H9 (cell line): ENCODE data around the gene KLHDC1. TPM values are rescaled to one million over a fixed set of nuclear protein-coding genes. Genes with fewer than 3 reads are reported as not detected.

Source experiments
- DNase-seq: peaks from one replicate; pipeline ENCODE4 v3.0.0-alpha.2; 2017
- H2AFZ ChIP-seq: one replicate; pipeline ENCODE4 v1.6.1; 2013; ENCODE audit warnings: mild to moderate bottlenecking, low read length, control low read depth, moderate library complexity
- H2AK5ac ChIP-seq: 2 replicates; pipeline ENCODE4 v1.6.1; 2013; ENCODE audit warnings: low read length, control low read depth, mixed read lengths; ENCODE audit not compliant: insufficient read length
- H2BK120ac ChIP-seq: one replicate; pipeline ENCODE4 v1.6.1; 2013; ENCODE audit warnings: low read depth, mild to moderate bottlenecking, low read length, control low read depth, inconsistent platforms; ENCODE audit not compliant: poor library complexity, severe bottlenecking
- H2BK12ac ChIP-seq: 2 replicates; pipeline ENCODE4 v1.6.1; 2013; ENCODE audit warnings: low read length, control low read depth, mixed read lengths, low read depth; ENCODE audit not compliant: insufficient read length
- H2BK15ac ChIP-seq: 2 replicates; pipeline ENCODE4 v1.6.1; 2013; ENCODE audit warnings: low read depth, low read length, control low read depth
- H2BK20ac ChIP-seq: one replicate; pipeline ENCODE4 v1.6.1; 2013; ENCODE audit warnings: low read depth, mild to moderate bottlenecking, low read length, control low read depth, inconsistent platforms; ENCODE audit not compliant: poor library complexity, severe bottlenecking
- H2BK5ac ChIP-seq: 2 replicates; pipeline ENCODE4 v1.6.1; 2013; ENCODE audit warnings: low read length, control low read depth, mixed read lengths; ENCODE audit not compliant: insufficient read length
- H3K14ac ChIP-seq: 2 replicates; pipeline ENCODE4 v1.6.1; 2013; ENCODE audit warnings: low read length, control low read depth; ENCODE audit not compliant: insufficient read depth
- H3K18ac ChIP-seq: 2 replicates; pipeline ENCODE4 v1.6.1; 2013; ENCODE audit warnings: low read depth, mild to moderate bottlenecking, mixed read lengths, low read length, control low read depth; ENCODE audit not compliant: insufficient read length
- H3K23ac ChIP-seq: 2 replicates; pipeline ENCODE4 v1.6.1; 2013; ENCODE audit warnings: low read length, control low read depth, mixed read lengths, low read depth; ENCODE audit not compliant: insufficient read length
- H3K23me2 ChIP-seq: 2 replicates; pipeline ENCODE4 v1.6.1; 2013; ENCODE audit warnings: low read depth, mild to moderate bottlenecking, mixed read lengths, low read length, control low read depth; ENCODE audit not compliant: insufficient read length, poor library complexity, severe bottlenecking
- H3K27ac ChIP-seq: 2 replicates; pipeline ENCODE4 v1.5.1; 2013; ENCODE audit warnings: low read length, control low read depth, mixed read lengths, low read depth; ENCODE audit not compliant: insufficient read length
- H3K27me3 ChIP-seq: 2 replicates; pipeline ENCODE4 v1.6.1; 2013; ENCODE audit warnings: low read length, control low read depth, inconsistent platforms; ENCODE audit not compliant: insufficient read depth
- H3K4ac ChIP-seq: 2 replicates; pipeline ENCODE4 v1.6.1; 2013; ENCODE audit warnings: low read depth, mild to moderate bottlenecking, control low read depth, inconsistent platforms, low read length, moderate library complexity
- H3K4me1 ChIP-seq: 2 replicates; pipeline ENCODE4 v1.6.1; 2013; ENCODE audit warnings: low read length, control low read depth, inconsistent platforms; ENCODE audit not compliant: insufficient read depth
- H3K4me2 ChIP-seq: 2 replicates; pipeline ENCODE4 v1.6.1; 2013; ENCODE audit warnings: low read length, control low read depth, mixed read lengths; ENCODE audit not compliant: insufficient read length, insufficient read depth
- H3K56ac ChIP-seq: 2 replicates; pipeline ENCODE4 v1.6.1; 2013; ENCODE audit warnings: low read depth, mild to moderate bottlenecking, mixed read lengths, low read length, control low read depth; ENCODE audit not compliant: insufficient read length
- H3K79me1 ChIP-seq: 2 replicates; pipeline ENCODE4 v1.6.1; 2013; ENCODE audit warnings: low read depth, mild to moderate bottlenecking, moderate library complexity, low read length, control low read depth, inconsistent platforms; ENCODE audit not compliant: insufficient read depth, poor library complexity, severe bottlenecking
- H3K79me2 ChIP-seq: 2 replicates; pipeline ENCODE4 v1.6.1; 2013; ENCODE audit warnings: low read length, control low read depth, inconsistent platforms; ENCODE audit not compliant: insufficient read depth
- H3K9ac ChIP-seq: 2 replicates; pipeline ENCODE4 v1.6.1; 2013; ENCODE audit warnings: low read length, control low read depth, mixed read lengths; ENCODE audit not compliant: insufficient read length; ENCODE audit errors: extremely low read depth
- H3K9me3 ChIP-seq: one replicate; pipeline ENCODE4 v1.6.1; 2013; ENCODE audit warnings: low read depth, low read length, inconsistent platforms; ENCODE audit not compliant: control insufficient read depth
- H3T11ph ChIP-seq: one replicate; pipeline ENCODE4 v1.6.1; 2013; ENCODE audit warnings: mild to moderate bottlenecking, low read length, control low read depth, inconsistent platforms
- H4K20me1 ChIP-seq: one replicate; pipeline ENCODE4 v1.6.1; 2013; ENCODE audit not compliant: control insufficient read depth, insufficient read length, insufficient read depth
- H4K5ac ChIP-seq: 2 replicates; pipeline ENCODE4 v1.6.1; 2013; ENCODE audit warnings: low read depth, mild to moderate bottlenecking, mixed read lengths, low read length, control low read depth; ENCODE audit not compliant: insufficient read length
- H4K8ac ChIP-seq: replicated peaks from 2 replicates; pipeline ENCODE4 v1.6.1; 2013; ENCODE audit warnings: low read length, control low read depth, mixed read lengths, low read depth; ENCODE audit not compliant: insufficient read length
- H4K91ac ChIP-seq: 2 replicates; pipeline ENCODE4 v1.6.1; 2013; ENCODE audit warnings: low read depth, mild to moderate bottlenecking, moderate library complexity, mixed read lengths, low read length, control low read depth; ENCODE audit not compliant: insufficient read length
- H3K27ac Mint-ChIP-seq, 3 experiments: 2 replicates in 2 of 3; 3 replicates in 1 of 3; pipeline ENCODE4 v1.8.0; 2020 to 2021; ENCODE audit warnings: mixed read lengths in 3 of 3, mild to moderate bottlenecking in 1 of 3, moderate library complexity in 1 of 3
- H3K27me3 Mint-ChIP-seq: 2 replicates; pipeline ENCODE4 v1.8.0; 2021; ENCODE audit warnings: low read depth, mild to moderate bottlenecking, moderate library complexity, mixed read lengths
- H3K36me3 Mint-ChIP-seq, 3 experiments: 2 replicates in 2 of 3; 3 replicates in 1 of 3; pipeline ENCODE4 v1.8.0; 2020 to 2021; ENCODE audit warnings: low read depth in 3 of 3, mixed read lengths in 3 of 3; ENCODE audit not compliant: insufficient read depth in 1 of 3
- H3K4me1 Mint-ChIP-seq, 2 experiments: 2 replicates each; pipeline ENCODE4 v1.8.0; 2020; ENCODE audit warnings: mixed read lengths in 2 of 2
- H3K4me3 Mint-ChIP-seq, 2 experiments: 2 replicates in 1 of 2; 3 replicates in 1 of 2; pipeline ENCODE4 v1.8.0; 2020 to 2021; ENCODE audit warnings: mild to moderate bottlenecking in 2 of 2, mixed read lengths in 2 of 2, moderate library complexity in 1 of 2
- H3K9me3 Mint-ChIP-seq, 2 experiments: 2 replicates in 1 of 2; 3 replicates in 1 of 2; pipeline ENCODE4 v1.8.0; 2020; ENCODE audit warnings: mild to moderate bottlenecking in 2 of 2, mixed read lengths in 2 of 2, moderate library complexity in 1 of 2
- CTCF ChIP-seq: fragments of 200-600 bp; sonication (generic); conservative IDR thresholded peaks from 3 replicates; pipeline ENCODE4 v1.8.0; 2021; ENCODE audit warnings: antibody characterized with exemption, mild to moderate bottlenecking
- WGBS: extraction: QIAGEN DNeasy Blood & Tissue Kit; methylation state at CpG from one replicate; pipeline ENCODE4 v1.1.7; 2013; ENCODE audit warnings: missing lambda C conversion rate, low lambda C conversion rate, mixed read lengths; ENCODE audit not compliant: insufficient read length; ENCODE audit errors: extremely low coverage; 5-methylcytosine and 5-hydroxymethylcytosine counted together
- total RNA-seq: library from RNA; stranded (reverse); gene quantifications from 2 replicates; pipeline ENCODE4 v1.2.1, GENCODE V29; 2021

Gene KLHDC1
- total RNA-seq, 1 experiment from 2014 or later, result not detected

- Histone ChIP-seq H3K14ac (no peak overlapping the region), H2BK120ac (no peak overlapping the region), H3K23me2 (no peaks in the 10 kb centered on the region), H3K23ac (no peak overlapping the region), H2BK15ac (no peak overlapping the region), H2BK20ac (no peak overlapping the region), H3K4ac (no peak overlapping the region), H4K20me1 (no peaks in the 10 kb centered on the region), H3K79me2 (no peaks in the 10 kb centered on the region), H3K56ac (no peak overlapping the region), H3K27me3 (no peaks in the 10 kb centered on the region), H3T11ph (no peak overlapping the region), H2BK5ac (no peak overlapping the region), H3K4me2 (no peak overlapping the region), H4K5ac (no peak overlapping the region), H3K4me1 (no peaks in the 10 kb centered on the region), H2BK12ac (no peak overlapping the region), H4K8ac (no peak overlapping the region), H3K9me3 (no peaks in the 10 kb centered on the region), H2AK5ac (no peak overlapping the region), H3K9ac (no peak overlapping the region), H4K91ac (no peak overlapping the region), H3K27ac (no peak overlapping the region), H3K79me1 (no peaks in the 10 kb centered on the region), H3K18ac (no peak overlapping the region), H2AFZ (no peak overlapping the region)
- Mint-ChIP-seq H3K27ac (no peak overlapping the region), H3K4me3 (no peak overlapping the region), H3K4me1 (no peaks in the 10 kb centered on the region), H3K27me3 (no peaks in the 10 kb centered on the region), H3K36me3 (peaks cover 24 to 69% (median 68%) of the 10 kb centered on the region in 3 experiments), H3K9me3 (no peaks in the 10 kb centered on the region)
- TF ChIP-seq CTCF, result no peak
- DNase-seq, result no peak
- no CpG with 5 or more reads among the region's 2 CpGs for WGBS
Observed at GRCh38 chr14:49679271-49679670, 13.6 kb upstream of the KLHDC1 start.
